GM19193 (cell line): ENCODE measurements around the gene HOXC12.

Source experiments
- POLR2A ChIP-seq: IDR thresholded peaks from 4 replicates; pipeline ENCODE4 v1.6.1; 2011; ENCODE audit not compliant: insufficient read depth, insufficient read length; ENCODE audit errors: extremely low read depth

The HOXC12 gene

GRCh38 chr12:53978477-53979356, 24.0 kb downstream of the HOXC12 start:
- TF ChIP-seq POLR2A = no peak

DNA sequence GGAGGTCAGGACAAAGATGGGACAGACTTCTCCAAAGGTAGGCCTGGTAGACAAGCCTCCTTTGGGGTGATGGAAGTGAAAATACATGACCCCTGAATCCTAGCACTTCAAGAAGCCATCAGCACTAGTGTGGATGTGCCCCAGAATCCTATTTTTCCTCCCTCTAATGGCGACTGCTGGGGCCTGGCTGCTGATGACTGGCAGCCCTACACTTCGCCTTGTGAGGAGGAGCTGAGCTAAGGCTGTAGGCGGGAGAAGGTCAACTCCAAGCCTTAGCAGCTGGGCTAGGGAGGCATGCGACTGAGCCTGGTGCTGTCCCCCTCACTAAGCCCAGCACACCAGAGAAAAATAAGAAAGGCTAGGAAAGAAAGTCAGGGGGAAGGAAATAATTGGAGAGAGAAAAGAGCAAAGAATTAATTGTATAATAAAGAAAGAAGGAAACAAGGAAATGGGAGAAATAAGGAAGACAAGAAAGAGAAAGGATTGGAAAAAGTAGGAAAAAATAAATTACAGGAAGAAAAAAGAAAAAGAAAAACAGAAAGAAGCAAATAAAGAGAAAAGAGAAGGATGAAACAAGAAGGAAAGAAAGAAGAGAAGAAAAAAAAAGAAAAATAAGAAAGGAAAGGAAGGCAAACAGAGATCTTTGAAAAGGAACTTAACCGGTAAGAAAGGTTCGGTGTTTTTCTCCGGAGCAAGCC, 25.6 kb downstream of the HOXC12 start:
- no peak for TF ChIP-seq POLR2A

DNA sequence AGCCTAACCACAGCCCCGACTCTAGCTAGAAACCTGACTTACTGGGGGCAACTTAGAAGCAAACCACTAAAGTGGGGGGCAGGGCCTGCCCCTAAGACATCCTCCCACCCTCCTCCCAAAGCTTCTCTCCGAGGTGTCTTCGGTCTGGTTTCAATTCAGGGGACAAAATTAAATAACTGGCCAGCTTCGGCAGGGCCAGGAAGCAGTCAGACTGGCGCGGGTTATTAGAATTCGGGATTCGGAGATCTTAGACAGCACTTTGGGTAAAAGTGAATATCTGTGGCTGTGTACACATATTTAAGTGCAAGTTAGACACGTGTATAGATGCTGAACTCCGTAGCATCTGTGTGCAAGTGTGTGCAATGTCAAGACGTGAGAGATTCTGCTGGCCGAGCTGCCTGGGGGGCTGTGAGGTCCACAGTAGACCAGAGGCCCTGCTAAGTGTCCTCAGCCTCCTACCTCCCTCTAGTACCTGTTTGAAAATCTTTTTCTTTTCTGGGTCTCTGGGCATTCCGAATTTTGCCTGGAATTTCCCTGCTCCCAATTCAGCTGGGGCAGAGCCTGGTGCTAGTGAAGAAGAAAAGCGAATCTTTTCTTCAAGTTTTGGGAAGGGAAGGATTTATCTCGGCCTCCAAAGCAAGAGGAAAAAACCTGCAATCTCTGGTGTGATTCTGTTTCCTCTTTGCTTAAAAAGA, 26.2 kb downstream of the HOXC12 start:
- no peak for TF ChIP-seq POLR2A

DNA sequence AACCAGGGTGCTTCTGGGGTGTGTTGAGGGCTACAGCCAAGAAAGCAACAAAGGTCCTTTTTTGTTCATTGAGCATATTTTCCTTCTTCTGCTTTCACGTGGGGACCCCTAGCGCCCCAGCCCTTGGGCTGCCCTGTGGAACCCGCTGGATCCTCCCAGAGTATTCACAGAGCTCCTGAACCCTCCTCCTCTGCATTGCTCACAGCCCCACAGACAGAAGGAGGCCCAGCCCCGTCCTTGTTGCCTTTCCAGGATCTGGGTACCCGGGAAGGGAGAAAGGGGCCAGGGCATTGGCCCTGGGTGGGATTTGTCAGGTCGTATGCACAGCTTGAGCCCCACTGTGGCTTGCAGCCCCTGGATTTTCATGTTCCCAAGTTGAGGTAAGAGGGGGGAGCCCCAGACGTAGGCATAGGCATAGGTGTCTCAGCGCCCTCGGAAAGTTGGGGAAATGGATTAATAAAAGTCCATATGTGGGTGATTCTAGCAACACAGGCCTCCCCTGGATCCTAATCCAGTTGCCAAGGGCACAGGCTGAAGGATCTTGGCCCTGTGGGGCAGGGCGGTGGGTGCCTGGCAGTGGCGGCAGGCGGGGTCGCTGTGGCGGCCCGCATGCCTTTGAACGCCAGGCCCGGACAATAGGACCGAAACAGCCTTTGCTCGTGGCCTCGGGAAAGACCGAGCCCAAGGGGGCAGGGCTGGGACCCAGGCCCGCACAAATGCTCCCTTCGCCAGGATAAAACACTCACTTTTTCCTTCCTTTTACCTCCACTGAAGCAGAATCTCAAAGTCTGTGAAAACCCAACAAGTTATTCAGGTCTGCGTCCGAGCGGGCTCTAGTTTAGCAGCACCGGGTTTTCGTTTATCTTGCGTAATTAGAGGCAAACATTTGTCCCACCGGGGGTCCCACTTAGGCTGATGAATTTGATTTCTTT, 27.2 kb downstream of the HOXC12 start:
- TF ChIP-seq POLR2A = no peak

GRCh38 chr12:53982648-53983567, 28.2 kb downstream of the HOXC12 start:
- no peak for TF ChIP-seq POLR2A

DNA sequence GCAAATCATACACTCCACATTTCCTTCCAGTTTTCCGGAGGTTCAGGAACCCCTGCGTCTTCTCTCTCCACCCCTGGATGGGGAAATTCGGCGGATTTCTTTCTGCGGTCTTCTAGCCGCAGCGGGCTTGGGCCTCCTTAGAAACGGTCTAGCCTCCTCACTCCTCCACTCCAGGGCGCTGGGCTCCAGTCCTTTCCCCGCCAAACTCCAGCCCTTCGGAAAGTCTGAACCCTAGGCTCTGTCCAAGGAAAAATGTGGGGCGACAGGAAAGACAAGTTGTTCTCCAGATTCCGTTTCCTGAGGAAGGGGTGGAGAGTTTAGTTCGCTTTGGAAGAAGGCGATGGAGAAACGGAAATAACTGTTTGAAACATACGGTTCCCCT, 28.9 kb downstream of the HOXC12 start:
- no peak for TF ChIP-seq POLR2A

DNA sequence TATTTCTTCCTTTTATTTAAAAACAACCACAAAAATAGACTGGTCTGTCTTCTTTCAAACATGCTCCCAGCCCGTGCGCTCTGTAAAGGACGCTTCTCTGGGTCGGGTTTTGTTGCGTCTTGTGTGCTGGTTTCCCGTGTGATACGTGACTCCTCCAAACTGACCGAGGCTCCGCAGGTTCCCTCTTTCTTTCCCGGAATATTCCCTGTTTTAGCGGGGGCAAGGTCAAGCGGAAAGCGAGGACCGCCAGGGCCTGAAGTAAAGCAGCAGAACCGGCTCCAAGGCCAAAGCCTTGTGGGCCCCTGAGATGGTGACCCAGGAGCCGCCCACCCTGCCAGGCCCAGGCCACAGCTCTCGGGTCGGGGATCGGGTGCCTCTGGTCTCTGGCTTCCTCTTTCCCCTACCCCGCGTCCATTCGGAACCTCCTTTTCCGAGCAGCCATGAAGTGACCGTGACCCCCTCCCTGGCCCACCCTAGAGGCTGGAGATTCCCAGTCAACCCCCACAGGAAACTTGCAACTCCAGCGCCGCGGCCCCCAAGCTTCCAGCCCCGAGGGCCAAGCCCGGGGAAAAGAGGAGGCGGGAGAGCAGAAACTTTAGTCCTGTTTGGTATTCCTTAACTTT, 29.4 kb downstream of the HOXC12 start:
- no peak for TF ChIP-seq POLR2A

- no peak for TF ChIP-seq POLR2A
Measured at GRCh38 chr12:53984901-53985691, 30.4 kb downstream of the HOXC12 start, which contains the start of gene HOXC10. Gene HOXC10, plus strand, starts transcription at chr12:53985146. Its CDS starts 114 bp downstream, at chr12:53985260.

- TF ChIP-seq POLR2A = no peak
Measured at GRCh38 chr12:53985692-53985993, 30.9 kb downstream of the HOXC12 start.

DNA sequence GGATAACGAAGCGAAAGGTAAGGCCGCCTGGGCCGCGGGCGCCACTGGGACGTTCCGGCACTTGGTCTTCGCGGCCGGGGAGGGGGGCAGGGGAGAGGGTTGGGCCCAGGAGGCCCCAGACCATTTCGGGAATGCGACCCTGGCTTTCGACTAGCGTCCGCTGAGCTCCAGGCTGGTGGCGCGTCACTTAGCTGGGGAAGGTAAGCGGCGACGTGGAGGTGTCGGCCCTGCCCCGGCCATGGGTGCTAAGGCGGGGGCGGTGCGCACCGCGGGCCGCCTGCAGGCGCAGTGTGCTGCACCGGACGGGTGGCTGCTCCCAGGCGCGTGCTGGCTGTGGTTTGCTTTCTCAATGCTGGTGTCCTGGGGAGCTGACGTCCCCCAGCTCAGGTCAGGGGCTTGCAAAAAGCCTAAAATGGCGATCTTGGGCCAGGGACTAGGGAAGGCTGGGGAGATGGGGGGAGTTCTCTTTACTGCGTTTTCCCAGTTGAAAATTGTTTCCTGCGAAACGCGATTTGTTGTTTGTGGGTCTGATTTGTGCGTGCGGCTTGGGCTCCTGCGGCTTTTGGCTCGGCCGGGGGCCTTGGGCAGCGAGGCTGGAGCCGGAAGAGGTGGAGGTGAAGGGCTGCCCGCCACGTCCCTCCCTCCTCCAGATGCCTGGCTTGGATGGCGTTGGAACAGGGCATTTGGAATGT, 31.4 kb downstream of the HOXC12 start:
- no peak for TF ChIP-seq POLR2A

DNA sequence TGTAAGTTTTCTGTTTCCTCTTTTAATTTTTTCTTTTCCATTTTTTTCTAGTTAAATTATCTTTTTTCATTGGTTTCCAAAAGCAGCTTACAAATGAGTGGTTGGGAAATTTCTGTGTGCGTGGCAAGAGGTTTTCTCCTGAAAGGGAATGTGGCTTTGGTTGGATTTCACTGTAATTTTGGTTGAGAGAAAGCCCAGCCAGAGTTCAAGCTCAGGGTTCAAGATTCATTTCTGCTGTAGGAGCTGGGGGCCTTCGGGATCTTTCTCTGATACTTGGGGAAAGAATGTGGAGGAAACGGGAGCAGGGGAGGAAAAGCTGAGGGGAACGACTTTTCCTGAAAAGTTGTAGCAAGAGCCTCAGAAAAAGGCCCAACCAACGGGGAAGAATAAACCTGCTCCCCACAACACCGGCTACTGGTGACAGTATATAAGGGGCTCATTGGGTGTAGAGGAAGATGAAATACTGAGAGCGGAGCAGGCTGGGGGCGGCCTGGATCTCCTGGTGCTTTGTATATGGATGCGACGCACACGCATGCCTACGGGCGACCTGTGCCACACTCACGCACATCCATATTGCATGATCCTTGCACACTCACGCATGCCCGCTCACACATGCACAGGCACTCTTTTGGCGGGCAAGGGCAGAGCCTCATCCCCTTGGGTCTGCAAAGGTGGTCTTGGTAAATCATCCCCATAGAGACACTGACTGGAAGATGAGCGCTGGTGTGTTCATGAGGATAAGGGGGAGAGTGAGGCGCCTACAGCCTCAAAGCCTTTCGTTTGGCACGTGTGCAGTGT, 32.2 kb downstream of the HOXC12 start:
- TF ChIP-seq POLR2A = no peak
